SKM-1 (cell line): Measurements from ENCODE around the gene FAM177A1.
"Not testable (repeated sequence)": the region's sequence is repeated elsewhere in the genome, so short reads cannot be mapped to it uniquely, and the experiment has no call there.

Source experiments
- DNase-seq: peaks from one replicate; lab custom pipeline; 2025; ENCODE audit not compliant: unreplicated experiment; lab: John Stamatoyannopoulos, UW

The FAM177A1 gene

GRCh38 chr14:35046048-35046750 lies at the start of gene FAM177A1:
Gene FAM177A1 (plus strand): TSS chr14:35046272. CDS start chr14:35046464, 192 bp downstream.
- peak; percentile 73 for DNase-seq

- no peak for DNase-seq
These were observed 48.3 kb upstream of the FAM177A1 start for GRCh38 chr14:34997762-34998161.

- DNase-seq = no peak
These were observed 46.6 kb upstream of the FAM177A1 start for GRCh38 chr14:34999500-34999899.

- no peak for DNase-seq
These were observed 44.5 kb upstream of the FAM177A1 start for GRCh38 chr14:35001621-35002020.

GRCh38 chr14:35004839-35005238 lies 41.2 kb upstream of the FAM177A1 start:
- DNase-seq = no peak

GRCh38 chr14:35016568-35016967 lies 29.5 kb upstream of the FAM177A1 start:
- DNase-seq = no peak

GRCh38 chr14:35020713-35021112 lies 25.4 kb upstream of the FAM177A1 start:
- DNase-seq = no peak

GRCh38 chr14:35028435-35028834 lies 17.6 kb upstream of the FAM177A1 start:
- DNase-seq = no peak

- DNase-seq = no peak
These were observed 13.5 kb upstream of the FAM177A1 start for GRCh38 chr14:35032562-35032961.

GRCh38 chr14:35034440-35034833 lies 11.6 kb upstream of the FAM177A1 start:
- DNase-seq = no peak

GRCh38 chr14:35034944-35035554 lies 11.0 kb upstream of the FAM177A1 start:
- DNase-seq = not testable (repeated sequence)

- DNase-seq = not testable (repeated sequence)
These were observed 7.8 kb upstream of the FAM177A1 start for GRCh38 chr14:35038312-35038711.

- no peak for DNase-seq
These were observed 3.4 kb upstream of the FAM177A1 start for GRCh38 chr14:35042632-35043031.

- no peak for DNase-seq
These were observed 3.0 kb upstream of the FAM177A1 start for GRCh38 chr14:35043046-35043445.

GRCh38 chr14:35044939-35045797 lies 904 bp upstream of the FAM177A1 start:
- DNase-seq = no peak

- DNase-seq = no peak
These were observed 349 bp upstream of the FAM177A1 start for GRCh38 chr14:35045798-35046047.

GRCh38 chr14:35046751-35047536 lies 872 bp downstream of the FAM177A1 start:
- no peak for DNase-seq

- no peak for DNase-seq
These were observed 2.0 kb downstream of the FAM177A1 start for GRCh38 chr14:35047976-35048513.

GRCh38 chr14:35050652-35051051 lies 4.6 kb downstream of the FAM177A1 start:
- DNase-seq = no peak

GRCh38 chr14:35051796-35052195 lies 5.7 kb downstream of the FAM177A1 start:
- no peak for DNase-seq

GRCh38 chr14:35052637-35053036 lies 6.6 kb downstream of the FAM177A1 start:
- DNase-seq = no peak
